ENCODE measurements around the gene TET3.

The TET3 gene

DNA sequence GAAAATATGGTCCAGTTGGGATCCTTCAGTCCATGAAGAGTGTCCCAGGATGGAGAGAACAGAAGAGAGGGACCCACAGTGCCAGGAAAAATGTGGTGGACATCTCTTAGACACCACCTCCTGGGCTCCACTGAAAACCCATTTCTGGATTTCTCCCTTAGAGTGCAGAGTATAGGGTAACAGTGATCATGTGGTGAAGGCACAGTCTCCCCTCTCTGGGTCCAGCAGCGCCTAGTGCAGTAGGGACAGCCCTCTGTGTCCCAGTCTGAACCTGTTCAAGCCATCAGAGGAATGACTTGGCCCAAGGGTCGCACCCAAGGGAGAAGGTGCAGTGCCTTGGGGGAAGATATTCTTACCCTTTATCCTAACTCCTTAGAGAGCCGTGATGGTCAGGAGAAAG, 30.1 kb downstream of the TET3 start:
- TF ChIP-seq, protein P1, sequence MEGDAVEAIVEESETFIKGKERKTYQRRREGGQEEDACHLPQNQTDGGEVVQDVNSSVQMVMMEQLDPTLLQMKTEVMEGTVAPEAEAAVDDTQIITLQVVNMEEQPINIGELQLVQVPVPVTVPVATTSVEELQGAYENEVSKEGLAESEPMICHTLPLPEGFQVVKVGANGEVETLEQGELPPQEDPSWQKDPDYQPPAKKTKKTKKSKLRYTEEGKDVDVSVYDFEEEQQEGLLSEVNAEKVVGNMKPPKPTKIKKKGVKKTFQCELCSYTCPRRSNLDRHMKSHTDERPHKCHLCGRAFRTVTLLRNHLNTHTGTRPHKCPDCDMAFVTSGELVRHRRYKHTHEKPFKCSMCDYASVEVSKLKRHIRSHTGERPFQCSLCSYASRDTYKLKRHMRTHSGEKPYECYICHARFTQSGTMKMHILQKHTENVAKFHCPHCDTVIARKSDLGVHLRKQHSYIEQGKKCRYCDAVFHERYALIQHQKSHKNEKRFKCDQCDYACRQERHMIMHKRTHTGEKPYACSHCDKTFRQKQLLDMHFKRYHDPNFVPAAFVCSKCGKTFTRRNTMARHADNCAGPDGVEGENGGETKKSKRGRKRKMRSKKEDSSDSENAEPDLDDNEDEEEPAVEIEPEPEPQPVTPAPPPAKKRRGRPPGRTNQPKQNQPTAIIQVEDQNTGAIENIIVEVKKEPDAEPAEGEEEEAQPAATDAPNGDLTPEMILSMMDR (IDR thresholded peaks at IDR 0.05), result no peak
- peaks cover 7% of the 10 kb centered on the region for H3K36me3 ChIP-seq
- H3K4me3 ChIP-seq (ENCODE audit: low read depth in 1 of 2, low read length in 1 of 2), result no peak overlapping the region
- H3K27ac ChIP-seq, result no peak overlapping the region
- no peaks in the 10 kb centered on the region for H3K4me1 ChIP-seq (ENCODE audit: control insufficient read depth in 1 of 2, insufficient read depth in 1 of 2, low read depth in 1 of 2, low read length in 1 of 2)
- H3K9me3 ChIP-seq, result no peaks in the 10 kb centered on the region
- no peaks in the 10 kb centered on the region for H3K27me3 ChIP-seq

- Histone ChIP-seq H3K27ac (no peak overlapping the region), H3K9me3 (no peaks in the 10 kb centered on the region), H3K27me3 (no peaks in the 10 kb centered on the region), H3K4me1 (ENCODE audit: control insufficient read depth in 1 of 2, insufficient read depth in 1 of 2, low read depth in 1 of 2, low read length in 1 of 2) (peaks cover 11% of the 10 kb centered on the region in 2 experiments), H3K36me3 (no peaks in the 10 kb centered on the region), H3K4me3 (ENCODE audit: low read depth in 1 of 2, low read length in 1 of 2) (no peak overlapping the region)
- TF ChIP-seq, protein P1 (IDR thresholded peaks at IDR 0.05), result no peak
These were observed 32.5 kb downstream of the TET3 start for GRCh38 chr2:74017223-74017622.

DNA sequence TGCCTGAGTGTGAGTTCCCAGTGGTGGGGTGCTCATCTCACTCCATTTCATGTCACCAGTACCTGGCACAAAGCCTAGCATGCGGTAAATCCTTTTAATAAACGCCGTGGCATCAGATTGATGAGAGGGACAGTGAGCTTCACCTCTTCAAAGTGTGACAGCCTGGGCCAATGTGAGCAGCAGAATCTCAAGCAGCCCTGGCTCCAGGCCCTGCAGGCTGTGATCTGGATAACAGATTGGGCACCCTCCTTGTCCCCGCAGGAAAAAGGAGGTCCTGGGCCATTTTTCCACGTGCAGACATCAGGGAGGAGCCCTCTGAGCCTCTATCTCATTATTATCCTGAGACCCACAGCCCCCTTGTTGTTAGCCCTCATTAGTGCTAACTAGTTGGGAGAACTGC, 34.8 kb downstream of the TET3 start:
- TF ChIP-seq, protein P1 (IDR thresholded peaks at IDR 0.05), result no peak
- no peaks in the 10 kb centered on the region for H3K27me3 ChIP-seq
- no peak overlapping the region for H3K4me3 ChIP-seq (ENCODE audit: low read depth in 1 of 2, low read length in 1 of 2)
- H3K9me3 ChIP-seq, result no peaks in the 10 kb centered on the region
- H3K27ac ChIP-seq, result no peak overlapping the region
- no peaks in the 10 kb centered on the region for H3K36me3 ChIP-seq
- peaks cover 17 to 18% of the 10 kb centered on the region in 2 experiments for H3K4me1 ChIP-seq (ENCODE audit: control insufficient read depth in 1 of 2, insufficient read depth in 1 of 2, low read depth in 1 of 2, low read length in 1 of 2)

DNA sequence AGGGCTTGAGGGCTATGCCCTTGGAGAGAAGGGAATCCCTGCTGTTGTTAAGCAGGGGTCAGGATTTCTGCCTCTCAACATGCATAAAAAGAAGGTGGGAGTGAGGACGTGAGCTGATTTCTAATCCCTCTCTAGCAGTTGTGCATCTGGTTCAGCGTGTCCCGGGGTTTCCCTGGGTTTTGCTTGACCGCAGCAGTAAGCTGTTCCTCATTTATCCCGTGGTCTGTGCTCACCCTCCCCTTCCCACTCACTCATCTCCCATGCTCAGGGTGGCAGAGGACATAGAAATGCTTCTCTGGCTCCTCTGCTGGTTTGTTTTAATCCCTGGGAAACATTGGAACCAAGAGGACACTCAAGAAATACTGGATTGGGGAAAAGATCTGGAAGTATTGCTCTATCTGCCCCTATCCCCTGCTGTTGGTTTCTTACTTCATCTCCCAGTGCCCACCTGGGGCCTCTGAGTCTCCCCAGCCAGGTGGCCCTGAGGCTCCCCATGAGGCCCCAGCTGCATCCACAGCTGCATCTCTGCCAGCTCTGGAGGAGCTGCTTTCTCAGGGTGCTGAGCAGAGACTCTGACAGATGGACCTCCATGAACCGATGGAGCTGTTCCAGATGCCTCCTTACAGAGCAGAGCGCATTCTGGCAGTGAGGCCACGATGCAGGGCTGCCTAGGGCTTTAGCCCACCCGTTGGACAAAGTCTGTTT, 36.1 kb downstream of the TET3 start:
- no peaks in the 10 kb centered on the region for H3K9me3 ChIP-seq
- H3K36me3 ChIP-seq, result no peaks in the 10 kb centered on the region
- peak overlapping the region; percentile 46 for H3K27ac ChIP-seq
- peaks cover 21 to 27% of the 10 kb centered on the region in 2 experiments for H3K4me1 ChIP-seq (ENCODE audit: control insufficient read depth in 1 of 2, insufficient read depth in 1 of 2, low read depth in 1 of 2, low read length in 1 of 2)
- H3K4me3 ChIP-seq (ENCODE audit: low read depth in 1 of 2, low read length in 1 of 2), result no peak overlapping the region
- H3K27me3 ChIP-seq, result no peaks in the 10 kb centered on the region
- TF ChIP-seq, protein P1 (IDR thresholded peaks at IDR 0.05), result no peak

GRCh38 chr2:74021407-74021755, 36.7 kb downstream of the TET3 start:
- H3K36me3 ChIP-seq, result no peaks in the 10 kb centered on the region
- TF ChIP-seq, protein P1 (IDR thresholded peaks at IDR 0.05), result no peak
- peaks cover 23 to 33% of the 10 kb centered on the region in 2 experiments for H3K4me1 ChIP-seq (ENCODE audit: control insufficient read depth in 1 of 2, insufficient read depth in 1 of 2, low read depth in 1 of 2, low read length in 1 of 2)
- no peaks in the 10 kb centered on the region for H3K27me3 ChIP-seq
- H3K4me3 ChIP-seq (ENCODE audit: low read depth in 1 of 2, low read length in 1 of 2), result no peak overlapping the region
- H3K27ac ChIP-seq, result peak overlapping the region; percentile 46
- H3K9me3 ChIP-seq, result no peaks in the 10 kb centered on the region

Measured in neutrophil (primary cell).